HG03103 (cell line): ENCODE results near the gene MAP7D2.

ENCODE experiments used
- ATAC-seq: cut with Tn5 transposase; IDR thresholded peaks from one replicate; pipeline ENCODE4 v1.9.1; 2021; ENCODE audit warnings: low read depth; ENCODE audit not compliant: unreplicated experiment

Gene MAP7D2

GRCh38 chrX:20053537-20053936 is 63.2 kb downstream of the MAP7D2 start:
- no peak for ATAC-seq

DNA sequence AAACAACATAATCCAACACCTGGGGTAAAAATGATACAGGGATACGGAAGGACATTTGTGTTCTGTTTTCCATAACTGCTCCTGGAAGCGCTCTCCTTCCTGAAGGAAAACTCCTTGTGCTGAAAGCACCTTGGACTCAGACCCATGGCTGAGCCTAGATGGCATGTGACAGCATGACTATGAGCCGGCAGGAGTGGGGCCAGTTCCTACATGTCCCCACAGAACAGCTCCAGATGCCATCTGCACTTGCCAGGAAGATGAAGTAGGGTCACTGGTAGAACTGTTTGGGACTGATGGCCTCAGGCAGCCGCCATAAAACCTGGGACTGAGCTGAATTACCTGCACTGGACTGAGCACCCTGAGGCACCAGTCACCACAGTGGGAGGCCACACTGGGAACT is 69.8 kb downstream of the MAP7D2 start:
- no peak for ATAC-seq

GRCh38 chrX:20046223-20046622 is 70.5 kb downstream of the MAP7D2 start:
- no peak for ATAC-seq

- ATAC-seq, result no peak
Measured at GRCh38 chrX:20042221-20042620, 74.5 kb downstream of the MAP7D2 start.

- ATAC-seq, result no peak
Measured at GRCh38 chrX:20038966-20039365, 77.7 kb downstream of the MAP7D2 start.

- ATAC-seq, result no peak
Measured at GRCh38 chrX:20037186-20037585, 79.5 kb downstream of the MAP7D2 start.

DNA sequence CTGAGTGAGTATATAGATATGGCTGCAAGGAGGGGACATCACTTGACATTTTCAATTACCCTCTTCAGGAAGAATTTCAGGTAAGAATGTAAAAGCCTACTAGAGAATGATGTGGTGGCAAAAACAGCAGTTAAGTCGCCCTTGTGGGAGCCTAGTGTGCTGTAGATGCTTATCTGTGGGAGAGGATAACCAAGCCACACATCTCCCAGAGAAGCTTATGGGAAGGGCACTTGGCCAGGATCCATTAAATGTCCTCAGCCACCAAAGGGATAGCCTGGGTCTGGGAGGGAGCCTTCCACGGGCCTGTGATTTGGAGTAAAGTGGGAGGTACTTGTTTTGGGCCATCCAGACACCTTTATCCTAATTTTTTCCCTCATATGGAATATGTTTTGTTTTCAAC is 84.5 kb downstream of the MAP7D2 start:
- ATAC-seq, result no peak

DNA sequence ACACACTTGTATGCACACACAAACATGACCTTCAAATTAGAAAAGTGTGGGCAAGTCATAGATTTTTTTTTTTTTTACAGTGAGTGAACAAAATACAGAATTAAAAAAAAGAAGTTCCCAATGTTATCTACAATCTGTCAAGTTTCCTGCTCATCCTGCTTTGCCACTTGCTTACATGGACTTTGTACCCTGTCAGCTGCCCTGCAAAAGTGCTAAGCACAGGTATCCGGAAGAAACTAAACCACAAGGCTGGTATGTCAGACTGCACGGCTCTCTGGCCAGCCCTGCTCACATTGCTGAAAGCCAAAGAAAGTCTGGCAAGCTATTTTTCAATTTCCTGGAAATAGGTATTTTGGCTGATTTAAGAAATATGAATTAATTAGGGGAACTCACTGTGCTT is 87.0 kb downstream of the MAP7D2 start:
- no peak for ATAC-seq

- no peak for ATAC-seq
Measured at GRCh38 chrX:20028588-20028987, 88.1 kb downstream of the MAP7D2 start.

GRCh38 chrX:20026278-20026677 is 90.4 kb downstream of the MAP7D2 start:
- no peak for ATAC-seq

DNA sequence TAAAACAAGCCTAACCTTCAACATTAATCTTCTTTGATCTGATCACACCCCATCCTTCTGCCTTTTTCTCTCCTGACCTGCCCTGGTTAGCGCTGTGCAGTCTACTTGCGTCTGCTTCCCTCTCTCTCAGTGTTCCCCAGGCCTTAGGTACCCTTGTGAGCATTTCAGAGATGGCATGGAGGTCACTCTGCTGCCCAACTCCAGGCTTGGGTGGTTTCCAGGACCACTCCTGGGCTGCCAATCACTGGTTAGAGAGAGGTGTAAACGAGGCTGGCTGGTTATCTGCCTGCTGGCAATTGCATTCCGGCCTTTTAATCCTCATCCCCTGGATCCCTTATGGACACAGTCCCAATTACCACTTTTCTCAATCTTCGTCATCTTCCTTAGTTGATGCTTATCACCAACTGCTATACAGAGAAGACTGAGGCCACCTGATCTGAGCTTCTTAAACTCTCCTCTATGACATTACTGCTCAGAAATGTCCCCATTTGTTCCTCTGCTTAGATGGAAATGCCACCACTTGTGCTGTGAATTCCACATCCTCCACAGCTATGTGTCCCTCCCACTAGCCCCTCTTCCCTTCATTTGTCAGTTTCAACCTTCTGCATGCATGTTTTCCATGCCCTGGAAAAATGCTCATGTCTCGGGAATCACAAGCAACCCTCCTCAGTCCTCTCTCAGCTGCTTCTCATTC is 96.9 kb downstream of the MAP7D2 start:
- no peak for ATAC-seq

GRCh38 chrX:20016616-20016945 is 100.1 kb downstream of the MAP7D2 start:
- ATAC-seq, result no peak

GRCh38 chrX:20015945-20016615 is 100.6 kb downstream of the MAP7D2 start:
- no peak for ATAC-seq

DNA sequence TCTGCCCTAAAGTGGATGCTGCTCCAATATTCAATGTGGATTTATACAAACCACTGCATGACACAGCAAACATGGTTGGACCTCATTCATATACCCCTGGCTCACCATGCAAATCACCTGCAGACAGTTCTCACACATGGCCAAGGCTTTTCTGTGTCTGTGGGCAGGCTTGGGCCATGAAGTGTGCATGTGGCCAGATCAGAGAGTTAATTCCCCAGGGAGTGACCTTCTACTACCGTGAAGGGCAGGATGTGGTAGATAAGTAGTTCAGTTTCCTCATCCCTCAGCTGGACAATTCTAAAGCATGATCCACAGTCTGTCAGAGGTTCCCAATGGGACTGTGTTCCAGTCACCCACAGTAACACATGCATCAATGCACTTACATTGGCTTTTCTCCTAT is 101.3 kb downstream of the MAP7D2 start:
- no peak for ATAC-seq

- no peak for ATAC-seq
Measured at GRCh38 chrX:20011608-20012007, 105.1 kb downstream of the MAP7D2 start.

DNA sequence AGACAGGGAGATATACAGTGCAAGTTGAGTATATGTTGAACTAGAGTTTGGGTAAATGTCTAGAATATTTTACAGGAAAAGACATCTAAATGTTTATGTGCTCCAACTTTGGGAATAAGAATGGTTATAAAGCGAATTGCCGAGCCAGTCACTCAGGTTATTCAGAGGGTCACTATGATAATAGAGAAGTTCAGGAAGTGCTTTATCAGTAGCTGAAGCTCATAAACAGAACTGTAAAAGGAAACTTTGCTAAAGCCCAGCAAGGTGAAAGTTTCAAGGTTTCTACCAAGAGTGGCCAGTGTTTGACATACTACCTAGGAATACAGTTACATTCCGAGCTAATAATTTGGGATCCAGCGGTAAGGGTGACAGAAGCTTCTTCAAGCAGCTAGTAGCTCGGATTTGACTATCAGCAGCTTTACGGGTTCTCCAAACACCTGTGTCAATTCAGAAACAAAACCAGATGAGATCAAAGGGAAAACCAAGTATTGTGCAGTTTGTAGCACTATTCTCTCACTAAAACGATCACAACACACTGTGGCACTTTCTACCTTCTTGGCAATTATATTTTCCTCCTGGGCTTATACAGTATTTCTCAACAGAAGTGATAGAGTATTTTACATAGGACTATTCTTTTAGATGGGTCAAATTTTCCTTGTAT is 108.6 kb downstream of the MAP7D2 start:
- no peak for ATAC-seq

DNA sequence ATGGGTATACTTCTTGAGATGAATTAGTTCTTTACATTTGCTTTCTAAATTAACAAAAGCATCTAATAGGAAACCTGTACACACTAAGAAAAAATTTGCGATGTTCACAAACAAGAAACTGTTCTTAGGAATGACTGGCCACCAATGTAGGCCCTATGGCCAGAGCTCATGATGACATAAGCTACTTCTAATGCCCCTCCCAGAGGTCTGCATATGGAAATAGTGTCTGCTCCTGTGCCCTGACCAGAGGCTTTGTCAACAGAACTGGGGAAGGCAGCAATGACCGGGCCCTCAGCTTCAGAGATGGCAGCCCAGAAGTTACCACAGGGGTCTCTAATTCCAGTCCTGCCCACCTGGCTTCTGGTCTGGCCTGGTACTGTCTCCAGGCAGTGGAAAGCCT is 110.8 kb downstream of the MAP7D2 start:
- ATAC-seq, result no peak

- ATAC-seq, result no peak
Measured at GRCh38 chrX:20001588-20001987, 115.1 kb downstream of the MAP7D2 start.

DNA sequence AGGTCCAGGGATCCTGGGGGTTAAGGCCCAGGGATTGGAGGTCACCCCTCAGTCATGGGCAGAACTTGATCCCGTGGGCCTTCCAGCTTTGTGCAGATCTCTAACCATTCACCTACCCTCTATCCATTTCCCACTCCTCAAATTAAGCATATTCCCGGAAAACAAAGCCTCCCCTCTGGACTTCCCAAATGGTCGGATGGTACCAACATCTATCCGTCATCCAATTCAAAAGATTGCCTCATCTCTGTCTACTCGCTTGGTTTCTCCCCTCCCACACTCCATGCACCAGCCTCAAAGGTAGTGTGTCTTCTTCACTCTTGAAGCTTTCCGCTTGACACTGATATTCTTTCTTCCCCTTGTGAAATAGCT is 125.4 kb downstream of the MAP7D2 start:
- ATAC-seq, result no peak

- peak; percentile 94 for ATAC-seq
Measured at GRCh38 chrX:19990556-19991349, 126.0 kb downstream of the MAP7D2 start, which contains the start of gene BCLAF3. BCLAF3 (minus strand) TSS chrX:19991061; CDS start chrX:19970264, 20,797 bp downstream.

DNA sequence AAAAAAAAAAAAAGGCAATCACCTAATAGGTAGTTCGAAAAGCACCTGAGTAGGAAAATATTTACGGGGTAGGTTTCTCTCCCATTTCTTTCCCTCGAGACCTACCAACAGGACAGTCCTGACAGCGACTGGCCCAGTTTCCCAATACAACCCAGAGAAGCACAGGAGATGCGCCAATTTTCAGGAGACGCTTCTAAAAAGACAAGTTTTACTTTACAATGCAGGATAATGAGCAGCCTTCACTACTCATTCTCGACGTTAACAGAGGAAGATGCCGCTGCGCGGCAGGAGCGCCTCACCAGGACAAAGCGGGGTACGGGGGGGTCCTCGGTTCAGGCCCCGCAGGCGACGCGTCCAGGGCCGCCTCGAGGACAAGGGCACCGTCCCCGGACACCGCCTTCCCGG is 126.6 kb downstream of the MAP7D2 start:
- ATAC-seq, result peak; percentile 24
